K562 (cell line): ENCODE data around the gene ADPRHL1. TPM values are rescaled to one million over a fixed set of nuclear protein-coding genes. Genes with fewer than 3 reads are reported as not detected.

ENCODE experiments used
- CHD7 ChIP-seq: fragments of 200-600 bp; sonication (generic); IDR thresholded peaks from one replicate; pipeline ENCODE4 v1.6.1; 2012; ENCODE audit warnings: mild to moderate bottlenecking, low read depth, low read length, inconsistent platforms
- CREB5 ChIP-seq: fragments of 250-450 bp; sonication (Bioruptor Pico); IDR thresholded peaks from 2 replicates; pipeline ENCODE4 v1.5.0; 2020; ENCODE audit warnings: mild to moderate bottlenecking
- NR1H2 ChIP-seq: sonication (generic); formaldehyde crosslinking; IDR thresholded peaks from 2 replicates; pipeline ENCODE4 v1.4.0; 2020; ENCODE audit warnings: mild to moderate bottlenecking, missing genetic modification reagents
- POLR2H ChIP-seq: IDR thresholded peaks from 2 replicates; pipeline ENCODE4 v1.6.1; 2016; ENCODE audit warnings: missing genetic modification characterization, low read depth, mild to moderate bottlenecking, control low read depth, missing compliant biosample characterization, moderate library complexity
- RBM25 ChIP-seq: fragments of 200-400 bp; formaldehyde crosslinking; IDR thresholded peaks from 2 replicates; pipeline ENCODE4 v1.6.1; 2018; ENCODE audit warnings: low read length, low read depth, moderate library complexity; ENCODE audit not compliant: severe bottlenecking
- ZBTB49 ChIP-seq: sonication (generic); formaldehyde crosslinking; IDR thresholded peaks from 2 replicates; pipeline ENCODE4 v1.8.0; 2022; ENCODE audit warnings: missing genetic modification reagents, mild to moderate bottlenecking, borderline replicate concordance
- polyA plus RNA-seq, 8 experiments: library from polyadenylated mRNA; depleted of rRNA in 4 of 8; stranded (reverse) in 5 of 8; unstranded in 3 of 8; fragments of >200 nt; fragmentation: Nextera tagmentation in 2 of 8; fragmentation: Illumina TruSeq in 1 of 8; extraction: Ambion mirVana in 2 of 8; extraction: Trizol in 1 of 8; gene quantifications; 2 replicates each; pipeline versions ENCODE4 v1.2.1 to v1.2.3, GENCODE V29; 2011 to 2014; ENCODE audit warnings: inconsistent platforms in 1 of 8, missing spikeins in 1 of 8
- total RNA-seq, 7 experiments: library from RNA; depleted of rRNA in 6 of 7; stranded (reverse); fragments of >200 nt in 6 of 7; fragmentation: Illumina TruSeq in 2 of 7; extraction: Trizol in 2 of 7; gene quantifications; 2 replicates each; pipeline versions ENCODE4 v1.2.1 to v1.2.3, GENCODE V29; 2011 to 2021; ENCODE audit warnings: low replicate concordance in 1 of 7
- TF ChIP-seq, protein P1 (sequence below): fragments of 250-450 bp; sonication (Bioruptor Pico); IDR thresholded peaks from 2 replicates; pipeline ENCODE4 v1.5.1; 2021; ENCODE audit warnings: mild to moderate bottlenecking

ADPRHL1 gene
- total and polyA plus RNA-seq, 9 of the 15 experiments (the other 6 are each of a cell fraction or from before 2014, with no cell fraction given), result 0.06 to 0.76 (median 0.37) TPM; not detected in 1

GRCh38 chr13:113493315-113493951, 40.1 kb upstream of the ADPRHL1 start (continued):
- TF ChIP-seq CHD7, result no peak
- TF ChIP-seq POLR2H (tag), result peak; percentile 51; the same call in 1 of the 2 replicates
- peak; percentile 16 for TF ChIP-seq RBM25
- no peak for TF ChIP-seq CREB5 (CRISPR knock-in tag)
- TF ChIP-seq, protein P1, sequence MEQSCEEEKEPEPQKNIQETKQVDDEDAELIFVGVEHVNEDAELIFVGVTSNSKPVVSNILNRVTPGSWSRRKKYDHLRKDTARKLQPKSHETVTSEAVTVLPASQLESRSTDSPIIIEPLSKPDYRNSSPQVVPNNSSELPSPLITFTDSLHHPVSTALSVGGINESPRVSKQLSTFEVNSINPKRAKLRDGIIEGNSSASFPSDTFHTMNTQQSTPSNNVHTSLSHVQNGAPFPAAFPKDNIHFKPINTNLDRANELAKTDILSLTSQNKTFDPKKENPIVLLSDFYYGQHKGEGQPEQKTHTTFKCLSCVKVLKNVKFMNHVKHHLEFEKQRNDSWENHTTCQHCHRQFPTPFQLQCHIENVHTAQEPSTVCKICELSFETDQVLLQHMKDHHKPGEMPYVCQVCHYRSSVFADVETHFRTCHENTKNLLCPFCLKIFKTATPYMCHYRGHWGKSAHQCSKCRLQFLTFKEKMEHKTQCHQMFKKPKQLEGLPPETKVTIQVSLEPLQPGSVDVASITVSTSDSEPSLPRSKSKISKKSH (CRISPR knock-in tag), result no peak
- TF ChIP-seq ZBTB49 (CRISPR knock-in tag), result no peak
- no peak for TF ChIP-seq NR1H2 (CRISPR knock-in tag)
